Erythroblast (primary cell): Measurements from ENCODE around the gene RXRG.

Experiments
- GATA1 ChIP-seq: IDR thresholded peaks from 2 replicates; pipeline ENCODE4 v1.6.1; 2011; ENCODE audit warnings: low read depth, mild to moderate bottlenecking, control low read depth, low read length, moderate library complexity
- POLR2A ChIP-seq: IDR thresholded peaks from 2 replicates; pipeline ENCODE4 v1.6.1; 2011; ENCODE audit warnings: mild to moderate bottlenecking, low read length

DNA sequence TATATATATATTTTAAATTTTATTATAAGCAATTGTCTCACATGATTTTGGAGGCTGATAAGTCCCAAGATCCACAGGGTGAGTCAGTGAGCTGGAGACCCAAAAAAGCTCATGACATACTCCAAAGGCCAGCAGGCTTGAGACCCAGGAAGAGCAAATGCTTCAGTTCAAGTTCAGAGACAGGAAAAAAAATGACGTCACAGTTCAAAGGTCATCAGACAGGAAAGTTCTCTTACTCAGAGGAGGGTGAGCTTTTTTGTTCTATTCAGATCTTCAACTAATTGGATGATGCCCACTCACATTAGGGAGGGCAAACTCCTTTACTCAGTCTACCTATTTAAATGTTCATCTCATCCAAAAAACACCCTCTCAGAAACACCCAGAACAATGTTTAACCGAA, 18.2 kb downstream of the RXRG start:
- TF ChIP-seq POLR2A: no peak
- TF ChIP-seq GATA1: no peak
